B cell (primary cell): ENCODE results near the gene ARL13A.

ENCODE experiments used
- EZH2 ChIP-seq: IDR thresholded peaks from 2 replicates; pipeline ENCODE4 v1.6.1; 2012; ENCODE audit warnings: borderline replicate concordance, low read depth, mild to moderate bottlenecking, moderate library complexity, low read length; ENCODE audit not compliant: insufficient read depth, poor library complexity, severe bottlenecking
- TF ChIP-seq, protein P1 (sequence below): fragments of 200-600 bp; IDR thresholded peaks from one replicate; pipeline ENCODE4 v1.8.0; 2022; ENCODE audit warnings: antibody characterized with exemption, mild to moderate bottlenecking

DNA sequence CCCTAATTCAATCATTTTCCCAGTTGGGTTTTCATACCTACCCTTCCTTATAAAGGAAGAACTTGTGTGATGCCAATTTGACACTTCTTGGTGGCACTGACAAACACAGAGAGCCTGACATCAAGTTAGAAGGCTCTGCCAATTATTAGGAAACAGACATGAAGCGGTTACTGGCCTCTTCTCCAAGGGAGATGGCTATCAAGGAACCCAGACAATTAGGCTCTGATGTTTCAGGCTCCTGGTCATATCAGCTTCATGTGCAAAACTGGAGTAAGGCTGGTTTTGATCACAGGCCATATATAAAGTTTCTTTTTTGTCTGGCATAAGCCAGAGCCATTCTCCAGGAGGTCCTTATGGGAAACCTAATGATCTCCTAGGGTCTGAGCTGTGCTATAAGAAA lies 428 bp downstream of the ARL13A start:
- TF ChIP-seq, protein P1, sequence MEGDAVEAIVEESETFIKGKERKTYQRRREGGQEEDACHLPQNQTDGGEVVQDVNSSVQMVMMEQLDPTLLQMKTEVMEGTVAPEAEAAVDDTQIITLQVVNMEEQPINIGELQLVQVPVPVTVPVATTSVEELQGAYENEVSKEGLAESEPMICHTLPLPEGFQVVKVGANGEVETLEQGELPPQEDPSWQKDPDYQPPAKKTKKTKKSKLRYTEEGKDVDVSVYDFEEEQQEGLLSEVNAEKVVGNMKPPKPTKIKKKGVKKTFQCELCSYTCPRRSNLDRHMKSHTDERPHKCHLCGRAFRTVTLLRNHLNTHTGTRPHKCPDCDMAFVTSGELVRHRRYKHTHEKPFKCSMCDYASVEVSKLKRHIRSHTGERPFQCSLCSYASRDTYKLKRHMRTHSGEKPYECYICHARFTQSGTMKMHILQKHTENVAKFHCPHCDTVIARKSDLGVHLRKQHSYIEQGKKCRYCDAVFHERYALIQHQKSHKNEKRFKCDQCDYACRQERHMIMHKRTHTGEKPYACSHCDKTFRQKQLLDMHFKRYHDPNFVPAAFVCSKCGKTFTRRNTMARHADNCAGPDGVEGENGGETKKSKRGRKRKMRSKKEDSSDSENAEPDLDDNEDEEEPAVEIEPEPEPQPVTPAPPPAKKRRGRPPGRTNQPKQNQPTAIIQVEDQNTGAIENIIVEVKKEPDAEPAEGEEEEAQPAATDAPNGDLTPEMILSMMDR, result no peak
- TF ChIP-seq EZH2, result no peak
